GM23338 (cell line): ENCODE results near the gene ZNF695.

Experiments
- CREB1 ChIP-seq: fragments of 250-450 bp; sonication (Bioruptor Pico); IDR thresholded peaks from 2 replicates; pipeline ENCODE4 v1.5.0; 2020; ENCODE audit warnings: low read depth, mild to moderate bottlenecking, moderate library complexity
- CTCF ChIP-seq, 2 experiments: fragments of 200-600 bp in 1 of 2; sonication (generic) in 1 of 2; conservative IDR thresholded peaks; 2 replicates each; pipeline versions ENCODE4 v1.5.1 to v1.6.1; 2016 to 2017; ENCODE audit warnings: antibody characterized with exemption in 2 of 2, low read depth in 2 of 2, mild to moderate bottlenecking in 2 of 2, moderate library complexity in 1 of 2
- EZH2 ChIP-seq: fragments of 200-600 bp; sonication (generic); IDR thresholded peaks from one replicate; pipeline ENCODE4 v1.8.0; 2017; ENCODE audit warnings: antibody characterized with exemption, mild to moderate bottlenecking, low read depth; ENCODE audit not compliant: unreplicated experiment
- EZH2phosphoT487 ChIP-seq: fragments of 200-600 bp; sonication (generic); IDR thresholded peaks from one replicate; pipeline ENCODE4 v1.8.1; 2018; ENCODE audit warnings: antibody characterized with exemption; ENCODE audit not compliant: unreplicated experiment
- POLR2AphosphoS5 ChIP-seq: IDR thresholded peaks from 2 replicates; pipeline ENCODE4 v1.6.1; 2016; ENCODE audit warnings: antibody characterized with exemption, low read depth
- REST ChIP-seq: IDR thresholded peaks from one replicate; pipeline ENCODE4 v1.6.1; 2018; ENCODE audit warnings: antibody characterized with exemption; ENCODE audit not compliant: unreplicated experiment
- TF ChIP-seq, protein P1 (sequence below): IDR thresholded peaks from 2 replicates; pipeline ENCODE4 v1.6.1; 2016; ENCODE audit warnings: antibody characterized with exemption

- TF ChIP-seq EZH2 (no peak), CTCF (conservative IDR thresholded peaks at IDR 0.05; ENCODE audit: low read depth in 2 of 2) (no peak), CREB1 (CRISPR knock-in tag) (no peak), POLR2AphosphoS5 (no peak), REST (no peak), EZH2phosphoT487 (no peak)
- TF ChIP-seq, protein P1, sequence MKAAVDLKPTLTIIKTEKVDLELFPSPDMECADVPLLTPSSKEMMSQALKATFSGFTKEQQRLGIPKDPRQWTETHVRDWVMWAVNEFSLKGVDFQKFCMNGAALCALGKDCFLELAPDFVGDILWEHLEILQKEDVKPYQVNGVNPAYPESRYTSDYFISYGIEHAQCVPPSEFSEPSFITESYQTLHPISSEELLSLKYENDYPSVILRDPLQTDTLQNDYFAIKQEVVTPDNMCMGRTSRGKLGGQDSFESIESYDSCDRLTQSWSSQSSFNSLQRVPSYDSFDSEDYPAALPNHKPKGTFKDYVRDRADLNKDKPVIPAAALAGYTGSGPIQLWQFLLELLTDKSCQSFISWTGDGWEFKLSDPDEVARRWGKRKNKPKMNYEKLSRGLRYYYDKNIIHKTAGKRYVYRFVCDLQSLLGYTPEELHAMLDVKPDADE: no peak
Observed at GRCh38 chr1:247043406-247043805, 35.5 kb upstream of the ZNF695 start.
